SW 1271 (cell line): ENCODE results near the gene ZNF684.
"Not testable (repeated sequence)": the region's sequence is repeated elsewhere in the genome, so short reads cannot be mapped to it uniquely, and the experiment has no call there.

Experiments
- DNase-seq, 2 experiments: peaks; one replicate each; lab custom pipeline; 2025; lab: John Stamatoyannopoulos, UW

Gene ZNF684

DNA sequence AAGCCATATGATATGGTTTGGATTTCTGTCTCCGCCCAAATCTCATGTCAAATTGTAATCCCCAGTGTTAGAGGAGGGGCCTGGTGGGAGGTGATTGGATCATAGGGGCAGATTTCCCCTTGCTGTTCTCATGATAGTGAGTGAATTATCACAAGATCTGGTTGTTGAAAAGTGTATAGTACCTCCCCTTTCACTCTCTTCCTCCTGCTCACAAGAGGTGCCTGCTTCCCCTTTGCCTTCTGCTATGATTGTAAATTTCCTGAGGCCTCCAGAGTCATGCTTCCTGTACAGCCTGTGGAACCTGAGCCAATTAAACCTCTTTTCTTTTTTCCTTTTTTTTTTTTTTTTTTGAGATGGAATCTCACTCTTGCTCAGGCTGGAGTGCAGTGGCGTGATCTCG lies 43.4 kb downstream of the ZNF684 start:
- not testable (repeated sequence) for DNase-seq

DNA sequence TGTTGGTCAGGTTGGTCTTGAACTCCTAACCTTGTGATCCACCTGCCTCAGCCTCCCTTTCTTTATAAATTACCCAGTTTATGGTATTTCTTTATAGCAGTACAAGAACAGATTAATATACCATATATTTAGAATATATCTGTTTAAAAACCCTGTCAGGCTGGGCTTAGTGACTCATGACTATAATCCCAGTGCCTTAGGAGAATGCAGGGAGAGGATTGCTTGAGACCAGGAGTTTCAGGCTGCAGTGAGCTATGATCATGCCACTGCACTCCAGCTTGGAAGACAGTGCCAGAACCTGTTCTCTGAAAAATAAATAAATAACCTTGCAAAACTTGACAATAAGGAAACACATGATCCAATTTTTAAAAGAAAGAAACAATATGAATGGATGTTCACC lies 43.9 kb downstream of the ZNF684 start:
- DNase-seq: no peak

DNA sequence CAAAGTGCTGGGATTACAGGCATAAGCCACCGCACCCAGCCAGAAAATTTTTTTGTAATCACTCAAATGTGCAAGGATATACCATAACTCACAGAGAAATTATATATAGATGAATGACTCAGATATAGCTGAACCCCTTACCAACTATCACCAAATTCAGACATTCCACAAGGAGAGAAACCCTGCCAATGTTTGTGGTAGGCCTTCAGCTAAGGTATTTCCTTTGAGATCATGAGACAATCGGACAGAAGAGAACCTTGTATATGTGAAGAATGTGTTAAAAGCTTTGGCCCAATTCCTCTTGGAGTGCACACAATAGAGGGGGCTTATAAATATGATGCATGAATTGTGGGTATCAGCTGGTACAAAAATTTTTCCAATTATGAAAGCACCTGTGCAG lies 50.7 kb downstream of the ZNF684 start:
- no peak for DNase-seq

DNA sequence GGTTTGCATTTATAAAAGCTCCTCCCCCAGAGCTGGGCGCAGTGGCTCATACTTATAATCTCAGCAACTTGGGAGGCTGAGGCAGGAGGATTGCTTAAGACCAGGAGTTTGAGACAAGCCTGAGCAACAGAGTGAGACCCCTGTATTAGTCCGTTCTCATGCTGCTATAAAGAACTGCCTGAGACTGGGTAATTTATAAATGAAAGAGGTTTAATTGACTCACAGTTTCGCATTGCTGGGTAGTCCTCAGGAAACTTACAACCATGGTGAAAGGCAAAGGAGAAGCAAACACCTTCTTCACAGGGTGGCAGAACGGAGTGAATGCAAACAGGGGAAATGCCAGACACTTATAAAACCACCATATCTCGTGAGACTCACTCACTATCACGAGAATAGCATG lies 52.5 kb downstream of the ZNF684 start:
- DNase-seq: no peak

DNA sequence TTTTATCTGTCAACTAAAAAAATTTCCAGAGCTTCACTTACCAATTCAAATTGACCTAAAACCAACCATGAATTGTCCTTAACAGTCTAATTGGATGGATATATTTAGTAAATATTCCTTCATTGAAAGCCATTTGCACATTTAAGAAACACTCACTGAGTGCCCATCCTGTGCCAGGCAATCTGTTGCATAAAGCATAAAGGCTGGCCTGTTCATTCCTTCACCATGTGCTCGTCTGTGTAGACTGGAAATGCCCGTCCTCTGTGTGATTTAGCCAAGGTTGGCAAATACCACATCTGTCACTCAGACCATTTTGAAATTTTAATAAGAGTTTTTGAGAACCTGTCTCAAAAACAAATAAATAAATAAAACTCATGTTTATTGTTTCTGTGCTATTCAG lies 57.1 kb downstream of the ZNF684 start:
- DNase-seq: no peak

DNA sequence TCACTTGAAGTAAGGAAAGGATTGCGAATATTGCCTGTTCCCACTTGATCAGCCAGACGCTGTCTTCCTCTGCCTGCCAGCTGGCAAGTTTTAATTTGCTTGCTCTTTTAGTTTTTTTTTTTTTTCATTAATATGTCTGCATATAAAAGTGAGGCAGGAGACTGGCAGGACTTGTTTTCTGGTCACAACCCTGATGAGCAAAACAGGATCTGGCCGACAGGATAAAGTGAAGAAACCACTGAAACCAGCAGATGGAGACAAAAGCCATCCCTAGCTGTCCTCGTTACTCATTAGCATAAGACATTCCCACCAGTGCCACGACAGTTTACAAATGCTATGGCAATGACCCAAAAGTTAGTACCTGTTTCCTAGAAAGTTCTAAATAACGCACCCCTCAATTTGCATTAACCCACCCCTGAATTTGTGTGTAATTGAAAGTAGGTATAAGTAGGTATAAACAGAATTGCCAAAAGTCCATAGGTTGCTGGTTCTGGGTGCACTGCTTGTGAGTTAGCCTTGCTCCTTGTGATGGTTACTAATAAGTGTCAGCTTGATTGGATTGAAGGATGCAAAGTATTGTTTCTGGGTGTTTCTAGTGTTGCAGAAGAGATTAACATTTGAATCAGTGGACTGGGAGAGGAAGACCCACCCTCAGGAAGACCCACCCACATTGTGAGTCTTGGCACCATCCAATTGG lies 60.8 kb downstream of the ZNF684 start:
- peak in 1 of 2 experiments; percentile 23 for DNase-seq

DNA sequence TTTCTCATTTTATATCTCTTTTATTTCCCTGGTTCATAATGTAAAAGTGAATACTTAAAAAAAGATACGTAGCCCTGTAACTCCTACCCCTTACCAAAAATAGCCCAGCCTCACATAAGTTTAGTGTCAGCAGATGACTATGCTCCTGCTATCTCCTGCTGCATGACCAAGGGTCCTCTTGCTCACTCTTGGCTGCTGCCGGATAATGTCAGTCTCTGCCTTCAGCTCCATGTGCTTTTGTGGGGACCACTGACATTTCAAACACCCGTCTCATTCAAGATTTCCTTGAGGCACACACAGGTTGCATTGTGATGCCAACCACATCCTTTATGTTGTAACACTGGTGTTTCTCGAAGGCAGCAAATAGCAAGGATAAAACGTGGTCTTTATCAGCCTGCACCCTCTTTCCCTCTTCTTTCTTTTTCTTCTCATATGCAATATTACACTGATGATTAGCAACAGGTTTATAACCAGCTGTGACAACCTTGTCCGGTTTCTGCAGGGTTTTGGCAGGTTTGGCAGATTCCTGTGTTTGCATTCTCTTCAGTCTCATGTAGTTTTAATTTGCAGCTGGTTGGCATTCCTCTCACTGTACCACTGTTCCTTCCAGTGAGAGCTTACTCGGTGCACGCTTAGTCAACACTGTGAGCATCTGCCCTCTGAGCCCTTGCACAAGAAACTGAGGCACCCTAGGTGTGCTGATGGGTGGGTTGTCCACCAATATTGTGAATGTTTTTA lies 62.2 kb downstream of the ZNF684 start:
- DNase-seq: no peak

DNA sequence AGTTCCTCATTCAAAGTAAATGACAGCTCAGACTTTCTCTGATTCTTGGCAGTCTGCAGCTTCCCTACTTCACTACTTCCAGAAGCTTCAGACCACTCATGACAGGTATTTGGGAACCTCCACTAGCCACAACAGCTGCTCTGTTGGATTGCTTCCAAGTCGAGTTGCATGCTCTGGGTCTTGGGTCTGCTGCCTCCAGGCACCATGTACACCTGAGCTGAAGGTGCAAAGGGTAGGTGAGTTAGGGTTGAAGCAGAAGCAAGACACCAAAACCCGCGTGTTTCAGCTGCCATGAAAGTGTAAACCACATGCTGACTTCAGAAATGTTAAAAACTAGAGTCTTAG lies 62.7 kb downstream of the ZNF684 start:
- DNase-seq: no peak

DNA sequence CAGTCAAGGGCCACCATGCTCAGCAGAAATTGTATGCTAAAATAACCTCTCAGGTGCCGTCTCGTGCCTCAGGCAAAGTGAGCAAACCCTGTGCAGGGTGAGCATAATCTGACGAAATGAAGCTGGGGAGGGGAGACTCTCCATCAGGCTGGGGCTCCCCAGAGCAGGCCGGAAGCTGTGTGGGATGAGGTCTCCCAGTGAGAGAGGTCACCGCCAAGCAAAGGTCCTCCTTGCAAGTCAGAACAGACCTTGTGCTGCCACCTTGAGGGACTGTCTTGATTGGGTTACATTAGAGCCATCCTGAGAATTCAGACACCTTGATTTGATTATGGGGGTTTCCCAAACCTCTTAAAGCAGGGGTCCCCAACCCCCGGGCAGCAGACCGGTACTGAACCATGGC lies 64.2 kb downstream of the ZNF684 start:
- DNase-seq: no peak
